KOPT-K1 (cell line): ENCODE measurements around the gene ALDH6A1.

Source experiments
- H3K27ac ChIP-seq: fragments of 200-600 bp; sonication (generic); 2 replicates; pipeline ENCODE4 v1.5.1; 2016; ENCODE audit warnings: antibody characterized with exemption, mild to moderate bottlenecking, low read depth, low read length; ENCODE audit not compliant: poor library complexity, severe bottlenecking
- H3K36me3 ChIP-seq: fragments of 200-600 bp; sonication (generic); 2 replicates; pipeline ENCODE4 v1.5.1; 2017; ENCODE audit warnings: antibody characterized with exemption, mild to moderate bottlenecking, low read length, moderate library complexity; ENCODE audit not compliant: insufficient read depth
- H3K9me3 ChIP-seq: fragments of 200-600 bp; sonication (generic); 2 replicates; pipeline ENCODE4 v1.5.1; 2017; ENCODE audit warnings: antibody characterized with exemption, low read length, mild to moderate bottlenecking; ENCODE audit not compliant: insufficient read depth, poor library complexity, severe bottlenecking

ALDH6A1 gene

DNA sequence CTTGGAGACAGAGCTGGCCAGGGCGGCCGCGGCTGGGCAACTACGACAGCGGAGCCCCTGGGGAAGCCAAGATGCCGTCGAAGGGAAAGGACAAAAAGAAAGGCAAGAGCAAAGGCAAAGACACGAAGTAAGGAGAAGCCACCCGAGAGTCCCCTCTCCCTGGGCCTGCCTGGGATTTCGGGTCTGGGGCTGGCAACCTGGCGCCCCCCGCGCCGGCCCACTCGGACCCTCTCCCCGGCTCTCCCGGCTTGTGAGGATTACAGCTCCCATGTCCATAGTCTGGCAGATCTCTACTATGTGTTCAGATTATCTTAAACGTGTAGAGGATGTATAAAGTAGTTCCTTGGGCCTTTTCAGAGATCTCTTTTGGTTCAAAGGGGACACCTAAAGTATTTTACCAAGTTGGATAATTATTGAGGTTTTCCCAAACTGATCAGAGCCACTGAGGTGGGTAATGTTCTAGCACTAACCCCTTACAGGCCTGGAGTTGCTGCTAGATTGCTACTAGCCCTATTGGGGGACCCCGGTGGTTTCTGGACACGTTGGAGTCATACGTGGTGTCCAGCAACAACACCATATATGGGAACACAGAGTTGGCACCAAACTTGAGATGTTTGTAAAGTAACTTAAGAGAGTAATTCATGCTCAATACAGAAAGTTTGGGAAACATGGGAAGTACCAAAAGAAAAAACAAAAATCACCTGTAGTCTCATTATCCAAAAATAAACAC lies 64.7 kb downstream of the ALDH6A1 start:
- Histone ChIP-seq H3K36me3 (no peaks in the 10 kb centered on the region), H3K9me3 (no peaks in the 10 kb centered on the region), H3K27ac (peak overlapping the region; percentile 82)

DNA sequence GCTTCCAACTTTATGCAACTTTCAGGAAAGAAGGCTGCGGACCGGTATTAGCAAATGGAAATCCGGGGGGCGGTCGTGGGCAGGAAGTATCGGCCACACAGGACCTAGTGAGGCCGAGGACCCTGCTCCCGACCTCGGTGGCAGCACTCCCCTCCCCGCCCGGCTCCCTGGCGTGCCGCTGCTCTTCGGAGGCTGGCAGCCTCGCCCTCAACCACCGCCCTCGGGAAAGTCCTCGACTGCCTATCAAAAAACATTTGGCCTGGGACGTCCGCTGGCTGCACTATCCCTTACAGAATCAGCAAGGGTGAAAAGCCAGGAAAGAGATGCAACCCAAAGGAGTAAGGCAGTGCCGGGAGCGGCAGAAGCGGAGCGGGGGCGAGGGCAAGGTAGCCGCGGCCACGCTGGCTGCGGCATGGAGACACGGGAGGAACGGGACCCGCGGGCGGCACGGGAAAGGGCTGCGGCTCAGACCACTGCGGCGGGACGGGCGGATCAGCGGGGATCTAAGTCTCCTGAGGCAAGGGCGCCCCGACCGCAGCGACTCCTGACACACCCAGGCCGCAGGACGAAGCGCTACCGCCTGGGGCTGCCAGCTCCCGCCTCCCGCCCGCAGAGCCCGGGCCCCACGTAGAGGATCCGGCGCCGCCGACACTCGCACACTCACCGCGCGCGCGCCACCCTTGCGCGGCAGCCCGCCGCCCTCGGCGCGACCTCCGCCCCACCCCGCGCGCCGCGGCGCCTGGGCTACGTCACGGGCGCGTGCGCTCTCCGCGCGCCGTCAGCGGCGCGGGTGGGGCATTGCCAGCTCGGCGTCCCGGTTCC lies 65.5 kb downstream of the ALDH6A1 start, which contains the start of the genes BBOF1 and ENTPD5:
Gene BBOF1, plus strand, starts transcription at position 764 of the 822 bp plus-strand sequence. CDS start 130 bp downstream, outside the sequence.
Gene ENTPD5, minus strand, starts transcription at position 703 of the 822 bp plus-strand sequence. CDS start 31,186 bp downstream, outside the sequence.
- Histone ChIP-seq H3K9me3 (no peaks in the 10 kb centered on the region), H3K36me3 (no peaks in the 10 kb centered on the region), H3K27ac (peak within 1 kb of the TSS; percentile 82)

DNA sequence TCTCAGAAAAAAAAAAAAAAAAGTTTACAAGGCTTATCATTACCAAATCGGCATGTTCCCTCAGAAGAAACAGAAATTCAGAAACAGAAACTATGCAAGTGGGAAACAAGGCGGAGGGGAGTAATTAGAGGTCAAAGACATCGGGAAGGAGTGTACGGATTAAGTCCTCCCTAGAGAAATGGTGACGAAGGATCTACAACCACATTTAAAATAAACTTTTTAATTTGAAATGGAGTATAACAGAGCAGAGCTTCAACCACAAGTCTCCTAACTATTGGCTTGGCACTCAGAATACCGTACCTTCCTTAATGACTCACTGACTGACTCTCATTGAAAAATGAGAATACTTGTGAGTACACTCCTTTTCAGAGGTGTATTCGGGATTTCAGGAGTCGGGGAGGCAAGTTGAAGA lies 66.1 kb downstream of the ALDH6A1 start:
- Histone ChIP-seq H3K27ac (peak overlapping the region; percentile 82), H3K36me3 (peaks cover 5% of the 10 kb centered on the region; the same call in 1 of the 2 replicates), H3K9me3 (no peaks in the 10 kb centered on the region)

DNA sequence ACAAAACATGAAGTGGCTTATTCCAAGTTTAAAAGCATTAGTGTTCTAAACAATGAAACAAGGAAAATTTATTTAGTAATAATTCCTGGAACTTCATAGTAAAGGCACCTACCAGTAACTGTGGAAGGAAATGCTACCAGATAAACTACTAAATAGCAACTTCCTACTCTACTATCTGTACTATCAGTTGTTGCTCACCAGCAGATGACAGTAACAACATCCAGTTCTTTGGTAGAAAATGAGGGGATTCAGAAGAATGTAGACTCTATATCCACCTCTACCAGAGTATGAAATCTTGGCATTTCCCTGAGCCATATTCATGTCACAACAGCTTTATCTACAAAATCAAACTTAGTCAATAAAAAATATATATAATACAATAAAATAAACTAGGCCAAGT lies 68.3 kb downstream of the ALDH6A1 start:
- no peaks in the 10 kb centered on the region for H3K9me3 ChIP-seq
- H3K36me3 ChIP-seq: peaks cover 13% of the 10 kb centered on the region; the same call in 1 of the 2 replicates
- no peak overlapping the region for H3K27ac ChIP-seq

DNA sequence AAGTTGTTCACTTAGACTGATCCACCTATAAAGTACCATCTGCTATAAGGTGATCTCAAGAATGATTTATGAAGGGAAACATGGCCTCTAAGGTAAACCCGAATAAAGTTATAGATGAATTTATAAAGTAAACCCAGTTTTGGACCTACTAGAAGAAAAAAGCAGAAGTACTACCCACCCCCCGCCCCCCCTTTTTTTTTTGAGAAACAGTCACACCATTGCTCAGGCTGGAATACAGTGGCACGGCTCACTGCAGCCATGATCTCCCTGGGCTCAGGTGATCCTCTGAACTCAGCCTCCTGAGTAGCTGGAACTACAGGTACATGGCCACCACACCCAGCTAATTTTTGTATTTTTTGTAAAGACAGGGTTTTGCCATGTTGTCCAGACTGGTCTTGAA lies 69.1 kb downstream of the ALDH6A1 start:
- no peaks in the 10 kb centered on the region for H3K9me3 ChIP-seq
- no peak overlapping the region for H3K27ac ChIP-seq
- peaks cover 20% of the 10 kb centered on the region; the same call in 1 of the 2 replicates for H3K36me3 ChIP-seq

DNA sequence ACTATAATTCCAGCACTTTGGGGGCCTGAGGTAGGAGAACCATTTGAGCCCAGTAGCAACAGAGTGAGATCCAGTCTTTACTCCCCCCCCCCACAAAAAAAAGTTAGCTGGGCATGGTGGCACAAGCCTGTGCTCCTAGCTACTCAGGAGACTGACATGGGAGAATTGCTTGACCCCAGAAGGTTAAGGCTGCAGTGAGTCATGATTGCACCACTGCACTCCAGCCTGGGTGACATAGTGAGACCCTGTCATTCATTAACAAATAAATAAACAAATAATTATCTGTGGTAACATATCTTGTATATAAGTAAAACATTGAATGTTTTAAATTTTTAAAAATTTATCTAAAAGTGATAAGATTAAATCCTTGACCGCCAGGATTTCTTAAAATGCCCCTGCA lies 70.0 kb downstream of the ALDH6A1 start:
- Histone ChIP-seq H3K36me3 (peaks cover 25% of the 10 kb centered on the region; the same call in 1 of the 2 replicates), H3K9me3 (no peaks in the 10 kb centered on the region), H3K27ac (no peak overlapping the region)

DNA sequence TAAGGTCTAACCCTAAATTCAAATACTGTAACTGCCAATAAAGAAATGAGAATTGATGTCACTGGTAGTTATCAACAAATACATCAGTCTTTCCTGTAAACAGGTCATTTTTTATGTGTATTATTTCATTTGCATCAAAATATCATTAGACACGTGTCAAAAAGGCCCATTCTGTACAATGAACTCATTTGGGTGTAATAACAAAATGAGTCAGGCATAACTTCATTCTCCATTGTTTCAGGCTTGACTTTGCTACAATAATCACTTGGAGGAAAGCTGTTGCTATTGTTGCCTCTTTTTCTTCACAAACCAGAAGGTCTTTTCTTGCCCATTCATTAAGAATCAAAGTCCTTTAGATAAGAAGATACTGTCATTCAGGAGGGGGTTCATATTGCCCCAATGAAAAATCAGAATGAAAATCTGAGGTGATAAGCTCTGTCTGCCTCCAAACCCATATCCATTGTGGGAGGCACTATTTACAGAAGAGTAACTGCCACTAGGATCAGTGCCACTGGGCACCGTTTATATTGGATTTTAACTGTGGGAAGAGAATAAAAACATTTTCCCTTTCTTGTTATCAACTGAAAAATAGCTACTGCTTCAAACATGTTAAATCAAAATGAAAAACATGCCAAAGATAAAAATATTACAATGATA lies 75.3 kb downstream of the ALDH6A1 start:
- H3K27ac ChIP-seq: no peak overlapping the region
- no peaks in the 10 kb centered on the region for H3K9me3 ChIP-seq
- H3K36me3 ChIP-seq: peaks cover 35% of the 10 kb centered on the region
